ENCODE measurements around the gene LDLRAP1.
A peak's percentile ranks its signal among the peaks of the same experiment; 100 is the strongest.

LDLRAP1 gene

DNA sequence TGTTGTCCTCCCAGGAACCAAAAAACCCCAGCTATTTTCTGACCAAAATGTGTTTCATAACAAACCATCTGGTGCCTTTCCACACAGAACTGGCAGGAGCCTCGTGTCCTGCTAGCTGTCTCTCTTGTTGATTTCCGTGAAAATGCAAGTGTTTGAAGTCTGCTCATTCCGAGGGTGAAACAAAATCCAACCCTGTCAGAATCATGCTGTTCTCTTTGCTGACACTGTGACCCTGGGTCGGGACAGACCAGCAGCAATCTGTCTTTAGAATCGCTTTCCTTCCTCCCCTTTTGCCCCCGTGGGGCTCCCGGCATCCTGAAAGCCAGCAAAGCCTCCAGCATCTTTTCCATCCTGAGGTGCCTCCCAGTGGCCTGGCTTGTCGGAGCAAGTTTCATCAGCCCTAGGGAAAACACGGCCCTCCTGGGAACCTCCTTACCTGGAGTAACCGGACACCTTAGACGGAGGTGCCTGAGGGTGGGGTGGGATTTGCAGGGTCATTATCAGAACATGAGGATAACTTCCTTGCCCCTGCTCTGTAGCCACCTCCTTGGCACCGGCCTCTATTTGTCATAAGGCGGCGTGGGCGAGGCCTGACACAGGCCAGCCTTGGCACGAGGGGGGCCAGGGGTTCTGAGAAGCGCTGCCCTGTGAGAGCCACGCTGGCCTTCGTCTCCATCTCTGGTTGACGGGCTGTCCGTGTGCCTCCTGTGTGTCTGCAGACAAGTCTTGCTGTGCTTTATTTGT is 24.9 kb downstream of the LDLRAP1 start:
- 0 out of 2 replicates have a peak, but pooled peaks have one; percentile 47 for TF ChIP-seq EZH2phosphoT487 (conservative IDR thresholded peaks at IDR 0.05; ENCODE audit: low read length)
- TF ChIP-seq, protein P1, sequence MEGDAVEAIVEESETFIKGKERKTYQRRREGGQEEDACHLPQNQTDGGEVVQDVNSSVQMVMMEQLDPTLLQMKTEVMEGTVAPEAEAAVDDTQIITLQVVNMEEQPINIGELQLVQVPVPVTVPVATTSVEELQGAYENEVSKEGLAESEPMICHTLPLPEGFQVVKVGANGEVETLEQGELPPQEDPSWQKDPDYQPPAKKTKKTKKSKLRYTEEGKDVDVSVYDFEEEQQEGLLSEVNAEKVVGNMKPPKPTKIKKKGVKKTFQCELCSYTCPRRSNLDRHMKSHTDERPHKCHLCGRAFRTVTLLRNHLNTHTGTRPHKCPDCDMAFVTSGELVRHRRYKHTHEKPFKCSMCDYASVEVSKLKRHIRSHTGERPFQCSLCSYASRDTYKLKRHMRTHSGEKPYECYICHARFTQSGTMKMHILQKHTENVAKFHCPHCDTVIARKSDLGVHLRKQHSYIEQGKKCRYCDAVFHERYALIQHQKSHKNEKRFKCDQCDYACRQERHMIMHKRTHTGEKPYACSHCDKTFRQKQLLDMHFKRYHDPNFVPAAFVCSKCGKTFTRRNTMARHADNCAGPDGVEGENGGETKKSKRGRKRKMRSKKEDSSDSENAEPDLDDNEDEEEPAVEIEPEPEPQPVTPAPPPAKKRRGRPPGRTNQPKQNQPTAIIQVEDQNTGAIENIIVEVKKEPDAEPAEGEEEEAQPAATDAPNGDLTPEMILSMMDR (IDR thresholded peaks at IDR 0.05; ENCODE audit: insufficient read depth, low read length, poor library complexity, severe bottlenecking): no peak
- H4K20me1 ChIP-seq (ENCODE audit: low read depth, low read length): no peaks in the 10 kb centered on the region
- no peaks in the 10 kb centered on the region for H3K27me3 ChIP-seq (ENCODE audit: low read length)
- no peaks in the 10 kb centered on the region for H3K9me3 ChIP-seq (ENCODE audit: insufficient read depth, low read length)
- H3F3A ChIP-seq (ENCODE audit: insufficient read depth): no peaks in the 10 kb centered on the region
- H3K4me2 ChIP-seq (ENCODE audit: low read depth, low read length, poor library complexity, severe bottlenecking): no peak overlapping the region
- no peak overlapping the region for H3K9ac ChIP-seq (ENCODE audit: low read length)
- H3K9me2 ChIP-seq (replicated peaks; ENCODE audit: insufficient read depth, low read length): no peaks in the 10 kb centered on the region
- H3K36me3 ChIP-seq (ENCODE audit: low read length): no peaks in the 10 kb centered on the region
- H2AFZ ChIP-seq (ENCODE audit: low read depth, low read length, severe bottlenecking): no peak overlapping the region
- no peak overlapping the region for H3K27ac ChIP-seq (ENCODE audit: low read depth, low read length)
- H3K79me2 ChIP-seq (ENCODE audit: insufficient read depth, low read length): no peaks in the 10 kb centered on the region
- H3K4me3 ChIP-seq (ENCODE audit: insufficient read depth, low read length, poor library complexity, severe bottlenecking): no peak overlapping the region

GRCh38 chr1:25568834-25569596 is 25.6 kb downstream of the LDLRAP1 start:
- Histone ChIP-seq H3K79me2 (ENCODE audit: insufficient read depth, low read length) (no peaks in the 10 kb centered on the region), H3K27me3 (ENCODE audit: low read length) (no peaks in the 10 kb centered on the region), H3K36me3 (ENCODE audit: low read length) (no peaks in the 10 kb centered on the region), H2AFZ (ENCODE audit: low read depth, low read length, severe bottlenecking) (no peak overlapping the region), H3K4me3 (ENCODE audit: insufficient read depth, low read length, poor library complexity, severe bottlenecking) (no peak overlapping the region), H3K9ac (ENCODE audit: low read length) (no peak overlapping the region), H3K9me3 (ENCODE audit: insufficient read depth, low read length) (no peaks in the 10 kb centered on the region), H3K9me2 (replicated peaks; ENCODE audit: insufficient read depth, low read length) (no peaks in the 10 kb centered on the region), H3K27ac (ENCODE audit: low read depth, low read length) (no peak overlapping the region), H4K20me1 (ENCODE audit: low read depth, low read length) (no peaks in the 10 kb centered on the region), H3F3A (ENCODE audit: insufficient read depth) (no peaks in the 10 kb centered on the region), H3K4me2 (ENCODE audit: low read depth, low read length, poor library complexity, severe bottlenecking) (no peak overlapping the region)
- TF ChIP-seq EZH2phosphoT487 (conservative IDR thresholded peaks at IDR 0.05; ENCODE audit: low read length): no peak
- TF ChIP-seq, protein P1 (IDR thresholded peaks at IDR 0.05; ENCODE audit: insufficient read depth, low read length, poor library complexity, severe bottlenecking): no peak

DNA sequence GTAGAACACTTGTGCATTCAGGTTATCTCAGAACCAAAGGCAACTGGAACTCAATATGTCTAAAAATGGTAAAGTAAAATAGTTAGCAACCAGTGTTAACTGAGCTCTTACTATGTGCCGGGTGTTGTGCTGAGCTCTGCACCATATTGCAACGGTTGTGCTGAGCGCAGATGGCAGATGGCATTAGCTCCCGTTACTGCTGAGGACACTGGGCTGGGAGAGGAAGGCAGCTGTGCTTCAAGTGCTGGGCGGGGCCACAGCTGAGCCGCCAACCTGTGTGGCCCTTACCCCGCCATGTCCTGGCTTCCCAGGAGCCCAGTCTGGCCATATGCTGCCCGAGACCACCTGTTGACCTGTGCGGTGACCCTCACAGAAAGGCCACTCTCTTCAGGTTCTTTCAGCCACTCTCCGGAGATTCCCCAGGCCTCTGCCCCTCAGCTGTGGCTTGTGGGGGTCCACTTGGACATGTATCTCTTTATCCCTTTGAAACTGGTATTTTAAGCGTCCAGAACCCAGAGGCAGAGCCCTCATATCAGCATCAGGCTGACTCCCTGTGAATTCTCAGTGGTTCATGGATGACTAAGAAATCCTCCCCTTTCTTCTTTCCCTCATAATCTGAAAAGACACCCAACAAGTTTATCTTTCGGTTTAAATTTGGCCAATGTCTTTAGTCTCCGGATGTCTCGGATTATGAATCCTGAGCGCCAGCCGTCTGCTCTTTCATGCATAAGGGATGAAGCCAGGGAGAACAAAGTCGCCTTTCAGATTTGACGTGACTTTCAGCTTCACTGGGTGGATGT is 26.4 kb downstream of the LDLRAP1 start:
- no peak overlapping the region for H3K9ac ChIP-seq (ENCODE audit: low read length)
- no peak overlapping the region for H3K27ac ChIP-seq (ENCODE audit: low read depth, low read length)
- H3K4me2 ChIP-seq (ENCODE audit: low read depth, low read length, poor library complexity, severe bottlenecking): no peak overlapping the region

More for the DNA sequence above, 26.4 kb downstream of the LDLRAP1 start:
- H3K9me3 ChIP-seq (ENCODE audit: insufficient read depth, low read length): no peaks in the 10 kb centered on the region
- H2AFZ ChIP-seq (ENCODE audit: low read depth, low read length, severe bottlenecking): no peak overlapping the region
- H3K27me3 ChIP-seq (ENCODE audit: low read length): no peaks in the 10 kb centered on the region
- H3K36me3 ChIP-seq (ENCODE audit: low read length): no peaks in the 10 kb centered on the region
- TF ChIP-seq, protein P1 (IDR thresholded peaks at IDR 0.05; ENCODE audit: insufficient read depth, low read length, poor library complexity, severe bottlenecking): no peak
- TF ChIP-seq EZH2phosphoT487 (conservative IDR thresholded peaks at IDR 0.05; ENCODE audit: low read length): no peak
- H3K79me2 ChIP-seq (ENCODE audit: insufficient read depth, low read length): no peaks in the 10 kb centered on the region
- H3K9me2 ChIP-seq (replicated peaks; ENCODE audit: insufficient read depth, low read length): no peaks in the 10 kb centered on the region
- no peak overlapping the region for H3K4me3 ChIP-seq (ENCODE audit: insufficient read depth, low read length, poor library complexity, severe bottlenecking)
- no peaks in the 10 kb centered on the region for H4K20me1 ChIP-seq (ENCODE audit: low read depth, low read length)
- no peaks in the 10 kb centered on the region for H3F3A ChIP-seq (ENCODE audit: insufficient read depth)
